GM23248 (cell line): Measurements from ENCODE around the gene LRRC37A. TPM values are rescaled to one million over a fixed set of nuclear protein-coding genes. Genes with fewer than 3 reads are reported as not detected.
"Not testable (repeated sequence)": the region's sequence is repeated elsewhere in the genome, so short reads cannot be mapped to it uniquely, and the experiment has no call there.

ENCODE experiments used
- DNase-seq: peaks from one replicate; pipeline ENCODE4 v3.0.0-alpha.2; 2015
- H2AFZ ChIP-seq: fragments of 200-600 bp; sonication (generic); 2 replicates; pipeline ENCODE4 v1.6.1; 2016; ENCODE audit warnings: antibody characterized with exemption
- H3F3A ChIP-seq: fragments of 200-600 bp; sonication (generic); 2 replicates; pipeline ENCODE4 v1.6.1; 2016; ENCODE audit warnings: mild to moderate bottlenecking, antibody characterized with exemption, mixed run types; ENCODE audit not compliant: insufficient read depth
- H3K27ac ChIP-seq: fragments of 200-600 bp; sonication (generic); 2 replicates; pipeline ENCODE4 v1.5.1; 2016; ENCODE audit warnings: mild to moderate bottlenecking
- H3K27me3 ChIP-seq: fragments of 200-600 bp; sonication (generic); replicated peaks from 2 replicates; pipeline ENCODE4 v1.6.1; 2016; ENCODE audit warnings: mild to moderate bottlenecking; ENCODE audit not compliant: insufficient read depth
- H3K36me3 ChIP-seq: fragments of 200-600 bp; sonication (generic); 2 replicates; pipeline ENCODE4 v1.6.1; 2016; ENCODE audit warnings: low read depth, mild to moderate bottlenecking
- H3K4me1 ChIP-seq: fragments of 200-600 bp; sonication (generic); 2 replicates; pipeline ENCODE4 v1.6.1; 2016; ENCODE audit warnings: mild to moderate bottlenecking; ENCODE audit not compliant: insufficient read depth
- H3K4me2 ChIP-seq: fragments of 200-600 bp; sonication (generic); one replicate; pipeline ENCODE4 v1.6.1; 2016; ENCODE audit warnings: mild to moderate bottlenecking; ENCODE audit not compliant: unreplicated experiment
- H3K4me3 ChIP-seq: fragments of 200-600 bp; sonication (generic); 2 replicates; pipeline ENCODE4 v1.5.1; 2016; ENCODE audit warnings: mild to moderate bottlenecking
- H3K79me2 ChIP-seq: fragments of 200-600 bp; sonication (generic); 2 replicates; pipeline ENCODE4 v1.6.1; 2016; ENCODE audit warnings: mild to moderate bottlenecking; ENCODE audit not compliant: insufficient read depth
- H3K9ac ChIP-seq: fragments of 200-600 bp; sonication (generic); 2 replicates; pipeline ENCODE4 v1.6.1; 2016; ENCODE audit warnings: mild to moderate bottlenecking
- H3K9me2 ChIP-seq: fragments of 200-600 bp; sonication (generic); 2 replicates; pipeline ENCODE4 v1.6.1; 2016; ENCODE audit warnings: mixed run types, mild to moderate bottlenecking, moderate library complexity; ENCODE audit not compliant: insufficient read depth
- H3K9me3 ChIP-seq: fragments of 200-600 bp; sonication (generic); one replicate; pipeline ENCODE4 v1.6.1; 2017; ENCODE audit warnings: low read depth
- H4K20me1 ChIP-seq: fragments of 200-600 bp; sonication (generic); 2 replicates; pipeline ENCODE4 v1.6.0; 2016; ENCODE audit not compliant: insufficient read depth
- EZH2 ChIP-seq: fragments of 200-600 bp; sonication (generic); IDR thresholded peaks from 2 replicates; pipeline ENCODE4 v1.6.1; 2018; ENCODE audit warnings: antibody characterized with exemption, mild to moderate bottlenecking; ENCODE audit not compliant: insufficient read depth, poor library complexity, severe bottlenecking
- EZH2phosphoT487 ChIP-seq: fragments of 200-600 bp; sonication (generic); IDR thresholded peaks from 2 replicates; pipeline ENCODE4 v1.6.1; 2018; ENCODE audit warnings: antibody characterized with exemption, moderate library complexity, mild to moderate bottlenecking, low read depth; ENCODE audit not compliant: insufficient read depth
- WGBS, 2 experiments: methylation state at CpG; one replicate each; pipeline ENCODE4 v1.1.6; 2015 to 2017; ENCODE audit warnings: low lambda C conversion rate in 2 of 2, low coverage in 1 of 2; ENCODE audit errors: missing lambda C conversion rate in 2 of 2; 5-methylcytosine and 5-hydroxymethylcytosine counted together
- in situ Hi-C: fragments of 300-500 bp; cut with MboI; formaldehyde crosslinking; loops from 2 replicates; pipeline ENCODE4 v1.15.0; 2020
- polyA plus RNA-seq: library from polyadenylated mRNA; unstranded; fragments of >200 nt; fragmentation: Nextera tagmentation; extraction: Ambion mirVana; gene quantifications from 2 replicates; pipeline ENCODE4 v1.2.1, GENCODE V29; 2016
- total RNA-seq: library from RNA; depleted of rRNA; stranded (reverse); fragments of >200 nt; shearing (Covaris generic); gene quantifications from 2 replicates; pipeline ENCODE4 v1.2.3, GENCODE V29; 2014

LRRC37A gene
- total and polyA plus RNA-seq, 2 experiments from 2014 or later = 1.3 to 2.3 TPM

- no peak overlapping the region for H3K4me2 ChIP-seq
- no peak for DNase-seq
- TF ChIP-seq EZH2 (no peak), EZH2phosphoT487 (no peak)
- peaks cover 28% of the 10 kb centered on the region for H3K4me1 ChIP-seq
- 87 to 91% methylated on average over 8 of the region's 8 CpGs for WGBS, 2 experiments
- H3K79me2 ChIP-seq = no peaks in the 10 kb centered on the region
- H3K4me3 ChIP-seq = no peak overlapping the region
- no peak overlapping the region for H3K9ac ChIP-seq
- no peak overlapping the region for H3K27ac ChIP-seq
- no peaks in the 10 kb centered on the region for H4K20me1 ChIP-seq
- no peaks in the 10 kb centered on the region for H3K9me2 ChIP-seq
- no peaks in the 10 kb centered on the region for H3K36me3 ChIP-seq
- no peaks in the 10 kb centered on the region for H3K9me3 ChIP-seq
- H3F3A ChIP-seq = peaks cover 16% of the 10 kb centered on the region
- in situ Hi-C loops = loop anchor here (25.0 kb wide), 1 partner anchor 425 kb away; the partner anchor contains the start of gene SPPL2C
- H3K27me3 ChIP-seq = no peaks in the 10 kb centered on the region
- no peak overlapping the region for H2AFZ ChIP-seq
Measured at GRCh38 chr17:46262271-46262670, 32.7 kb upstream of the LRRC37A start.

DNA sequence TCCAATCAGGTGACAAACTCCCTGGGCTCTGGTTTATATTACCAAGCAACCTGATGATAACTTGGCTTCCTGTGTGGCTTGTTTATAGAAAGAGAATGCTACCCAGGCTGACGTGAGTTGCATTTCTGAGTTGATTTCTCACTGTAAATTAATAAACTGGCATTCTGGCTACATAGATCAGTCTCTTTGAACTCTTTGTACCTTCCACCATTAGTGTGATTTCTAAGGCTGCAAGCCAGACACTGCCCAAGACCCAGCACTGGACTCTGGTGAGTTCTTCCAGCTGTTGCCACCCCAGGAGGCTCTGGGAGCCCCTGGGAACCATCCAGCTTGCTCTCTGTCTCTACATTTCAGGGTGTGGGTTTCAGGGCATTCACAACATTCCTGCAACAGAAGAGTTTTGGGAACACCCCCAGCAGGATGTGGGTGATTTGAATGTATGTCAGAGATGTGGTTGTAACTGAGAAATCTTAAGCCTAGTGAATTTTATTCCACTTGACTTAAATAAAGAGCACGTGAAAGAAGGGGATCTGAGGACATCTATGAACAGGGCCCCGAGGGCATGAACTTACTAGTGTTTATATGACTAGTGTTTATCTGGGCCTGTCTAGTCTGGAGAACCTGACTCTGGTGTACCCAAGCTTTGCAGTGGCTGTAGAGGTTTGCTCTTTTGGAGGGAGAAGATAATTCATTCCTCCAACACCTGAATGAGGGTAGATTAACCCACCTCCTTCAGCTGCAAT is 30.3 kb upstream of the LRRC37A start:
- Histone ChIP-seq H3K36me3 (no peaks in the 10 kb centered on the region), H3K9me3 (no peaks in the 10 kb centered on the region), H3K4me1 (peaks cover 28% of the 10 kb centered on the region), H3K9ac (no peak overlapping the region), H3K79me2 (no peaks in the 10 kb centered on the region), H3K4me3 (no peak overlapping the region), H4K20me1 (no peaks in the 10 kb centered on the region), H3K4me2 (peak overlapping the region; percentile 39), H2AFZ (no peak overlapping the region), H3K27me3 (no peaks in the 10 kb centered on the region), H3K9me2 (no peaks in the 10 kb centered on the region), H3F3A (peaks cover 16% of the 10 kb centered on the region), H3K27ac (peak overlapping the region; percentile 57)
- DNase-seq = peak; percentile 81
- WGBS, 2 experiments = 58 to 64% methylated on average over 3 of the region's 3 CpGs
- TF ChIP-seq EZH2phosphoT487 (no peak), EZH2 (no peak)
- in situ Hi-C loops = loop anchor here (25.0 kb wide), 1 partner anchor 427 kb away; the partner anchor contains the start of gene SPPL2C

DNA sequence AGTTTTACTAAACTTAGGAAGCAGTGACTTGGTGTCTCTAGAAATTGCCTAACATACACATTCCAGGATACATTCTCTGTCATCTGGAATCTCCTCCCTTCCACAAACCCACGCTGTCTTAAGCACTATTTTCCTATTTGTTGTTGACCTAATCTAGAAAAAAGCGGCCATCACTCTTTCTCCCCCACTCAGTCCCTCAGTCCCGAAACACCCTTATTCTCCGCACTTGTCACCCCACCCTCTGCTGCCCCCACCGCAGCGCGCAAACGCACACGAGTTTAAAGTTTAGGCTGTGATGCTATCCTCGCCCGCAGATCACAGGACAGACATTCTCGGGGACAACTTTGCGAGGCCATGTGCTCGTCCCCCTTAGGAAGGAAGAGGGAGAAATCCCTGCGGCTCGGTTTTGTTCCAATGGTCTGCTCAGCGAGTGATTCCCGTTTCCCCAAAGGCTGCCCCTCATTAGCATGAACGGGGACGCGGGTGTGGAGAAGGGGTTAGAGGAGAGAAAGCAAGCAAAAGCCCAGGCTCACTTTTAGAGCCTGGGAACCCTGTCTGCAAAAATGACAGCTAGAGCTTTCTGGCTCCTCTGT is 28.8 kb upstream of the LRRC37A start:
- not testable (repeated sequence) for H3K9me3 ChIP-seq, H4K20me1 ChIP-seq, H3K79me2 ChIP-seq, H3K36me3 ChIP-seq, H3K9me2 ChIP-seq, H3K27me3 ChIP-seq
- Histone ChIP-seq H2AFZ (peak overlapping the region; percentile 91), H3K27ac (peak overlapping the region; percentile 55), H3F3A (peaks cover 16% of the 10 kb centered on the region), H3K9ac (peak overlapping the region; percentile 77), H3K4me3 (peak overlapping the region; percentile 75), H3K4me1 (peaks cover 28% of the 10 kb centered on the region), H3K4me2 (peak overlapping the region; percentile 93)
- DNase-seq = peak; percentile 85
- 2% methylated on average over 21 of the region's 21 CpGs for WGBS, 2 experiments
- in situ Hi-C loops = loop anchor here (25.0 kb wide), 1 partner anchor 429 kb away; the partner anchor contains the start of gene SPPL2C

- peak; percentile 96 for DNase-seq
- Histone ChIP-seq H3K27me3 (peaks cover 5% of the 10 kb centered on the region; the same call in 1 of the 2 replicates), H3K36me3 (no peaks in the 10 kb centered on the region), H3K9me2 (no peaks in the 10 kb centered on the region), H3K27ac (peak overlapping the region; percentile 55), H4K20me1 (no peaks in the 10 kb centered on the region), H3K9ac (peak overlapping the region; percentile 77), H2AFZ (peak overlapping the region; percentile 91), H3K79me2 (no peaks in the 10 kb centered on the region), H3K4me3 (peak overlapping the region; percentile 75), H3K4me1 (peaks cover 28% of the 10 kb centered on the region), H3K4me2 (peak overlapping the region; percentile 93), H3K9me3 (no peaks in the 10 kb centered on the region), H3F3A (peaks cover 16% of the 10 kb centered on the region)
- TF ChIP-seq EZH2phosphoT487 (no peak), EZH2 (no peak)
- in situ Hi-C loops = loop anchor here (25.0 kb wide), 1 partner anchor 430 kb away; the partner anchor contains the start of gene SPPL2C
- WGBS, 2 experiments = 1% methylated on average over 114 to 116 of the region's 116 CpGs
Measured at GRCh38 chr17:46266656-46267544, 28.0 kb upstream of the LRRC37A start.
